Neutrophil (primary cell): ENCODE data around the gene PRKCE.
"Not testable (repeated sequence)": the region's sequence is repeated elsewhere in the genome, so short reads cannot be mapped to it uniquely, and the experiment has no call there.

Experiments used
- H3K27ac ChIP-seq: fragments of 200-600 bp; sonication (generic); 2 replicates; pipeline ENCODE4 v1.5.1; 2016; ENCODE audit warnings: mild to moderate bottlenecking, moderate library complexity
- H3K27me3 ChIP-seq: fragments of 200-600 bp; sonication (generic); 2 replicates; pipeline ENCODE4 v1.6.0; 2016; ENCODE audit warnings: mild to moderate bottlenecking
- H3K36me3 ChIP-seq: fragments of 200-600 bp; sonication (generic); 2 replicates; pipeline ENCODE4 v1.5.1; 2017
- H3K4me1 ChIP-seq, 2 experiments: fragments of 200-600 bp in 1 of 2; sonication (generic) in 1 of 2; 1 replicate in 1 of 2; 2 replicates in 1 of 2; pipeline versions ENCODE4 v1.5.1 to v1.6.1; 2013 to 2016; ENCODE audit warnings: low read depth in 1 of 2, low read length in 1 of 2, mild to moderate bottlenecking in 1 of 2, moderate library complexity in 1 of 2; ENCODE audit not compliant: control insufficient read depth in 1 of 2, insufficient read depth in 1 of 2
- H3K4me3 ChIP-seq, 2 experiments: fragments of 200-600 bp in 1 of 2; sonication (generic) in 1 of 2; 1 replicate in 1 of 2; 2 replicates in 1 of 2; pipeline ENCODE4 v1.5.1; 2013 to 2016; ENCODE audit warnings: low read depth in 1 of 2, low read length in 1 of 2, mild to moderate bottlenecking in 1 of 2, moderate library complexity in 1 of 2
- H3K9me3 ChIP-seq: fragments of 200-600 bp; sonication (generic); 2 replicates; pipeline ENCODE4 v1.5.1; 2016
- TF ChIP-seq, protein P1 (sequence below): fragments of 200-600 bp; sonication (generic); IDR thresholded peaks from 2 replicates; pipeline ENCODE4 v1.5.1; 2016; ENCODE audit warnings: antibody characterized with exemption

Gene PRKCE

DNA sequence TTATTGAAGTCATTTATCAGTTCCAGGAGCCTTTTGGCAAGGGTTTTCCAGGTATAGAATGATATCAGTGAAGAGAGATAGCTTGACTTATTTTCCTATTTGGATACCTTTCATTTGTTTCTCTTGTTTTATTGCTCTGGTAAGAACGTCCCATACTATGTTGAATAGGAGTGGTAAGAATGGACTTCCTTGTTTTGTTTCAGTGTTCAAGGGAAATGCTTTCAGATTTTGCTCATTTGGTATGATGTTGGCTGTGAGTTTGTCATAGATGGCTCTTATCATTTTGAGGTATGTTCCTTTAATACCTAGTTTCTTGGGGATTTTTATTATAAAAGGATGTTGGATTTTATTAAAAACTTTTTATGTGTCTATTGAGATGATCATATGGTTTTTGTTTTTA is 558.6 kb downstream of the PRKCE start:
- Histone ChIP-seq H3K9me3 (no peaks in the 10 kb centered on the region), H3K4me1 (peaks cover 14 to 19% of the 10 kb centered on the region in 2 experiments), H3K4me3 (no peak overlapping the region), H3K27me3 (no peaks in the 10 kb centered on the region), H3K27ac (no peak overlapping the region), H3K36me3 (no peaks in the 10 kb centered on the region)
- TF ChIP-seq, protein P1, sequence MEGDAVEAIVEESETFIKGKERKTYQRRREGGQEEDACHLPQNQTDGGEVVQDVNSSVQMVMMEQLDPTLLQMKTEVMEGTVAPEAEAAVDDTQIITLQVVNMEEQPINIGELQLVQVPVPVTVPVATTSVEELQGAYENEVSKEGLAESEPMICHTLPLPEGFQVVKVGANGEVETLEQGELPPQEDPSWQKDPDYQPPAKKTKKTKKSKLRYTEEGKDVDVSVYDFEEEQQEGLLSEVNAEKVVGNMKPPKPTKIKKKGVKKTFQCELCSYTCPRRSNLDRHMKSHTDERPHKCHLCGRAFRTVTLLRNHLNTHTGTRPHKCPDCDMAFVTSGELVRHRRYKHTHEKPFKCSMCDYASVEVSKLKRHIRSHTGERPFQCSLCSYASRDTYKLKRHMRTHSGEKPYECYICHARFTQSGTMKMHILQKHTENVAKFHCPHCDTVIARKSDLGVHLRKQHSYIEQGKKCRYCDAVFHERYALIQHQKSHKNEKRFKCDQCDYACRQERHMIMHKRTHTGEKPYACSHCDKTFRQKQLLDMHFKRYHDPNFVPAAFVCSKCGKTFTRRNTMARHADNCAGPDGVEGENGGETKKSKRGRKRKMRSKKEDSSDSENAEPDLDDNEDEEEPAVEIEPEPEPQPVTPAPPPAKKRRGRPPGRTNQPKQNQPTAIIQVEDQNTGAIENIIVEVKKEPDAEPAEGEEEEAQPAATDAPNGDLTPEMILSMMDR, result no peak

DNA sequence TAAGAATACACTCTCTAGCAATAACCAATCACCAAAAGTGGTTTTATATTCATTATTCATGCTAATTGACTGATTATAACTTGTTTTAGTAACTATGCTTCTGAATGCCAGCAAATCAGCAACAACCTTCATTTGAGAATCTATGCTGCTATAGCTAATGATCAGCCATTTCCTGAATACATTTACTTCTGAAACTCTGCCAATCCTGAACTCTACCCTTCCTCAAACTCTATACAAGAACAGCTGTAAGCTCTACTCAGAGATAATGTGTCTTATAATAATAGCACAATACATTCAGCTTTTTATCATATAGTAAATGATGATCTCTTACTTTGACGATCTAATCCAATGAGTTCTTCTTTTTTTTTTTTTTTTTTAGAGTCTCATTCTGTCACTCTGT is 560.0 kb downstream of the PRKCE start:
- H3K4me3 ChIP-seq, result no peak overlapping the region
- H3K4me1 ChIP-seq, result peaks cover under 1 to 5% of the 10 kb centered on the region in 2 experiments
- no peaks in the 10 kb centered on the region for H3K36me3 ChIP-seq
- TF ChIP-seq, protein P1, result no peak
- no peak overlapping the region for H3K27ac ChIP-seq
- no peaks in the 10 kb centered on the region for H3K27me3 ChIP-seq
- no peaks in the 10 kb centered on the region for H3K9me3 ChIP-seq

DNA sequence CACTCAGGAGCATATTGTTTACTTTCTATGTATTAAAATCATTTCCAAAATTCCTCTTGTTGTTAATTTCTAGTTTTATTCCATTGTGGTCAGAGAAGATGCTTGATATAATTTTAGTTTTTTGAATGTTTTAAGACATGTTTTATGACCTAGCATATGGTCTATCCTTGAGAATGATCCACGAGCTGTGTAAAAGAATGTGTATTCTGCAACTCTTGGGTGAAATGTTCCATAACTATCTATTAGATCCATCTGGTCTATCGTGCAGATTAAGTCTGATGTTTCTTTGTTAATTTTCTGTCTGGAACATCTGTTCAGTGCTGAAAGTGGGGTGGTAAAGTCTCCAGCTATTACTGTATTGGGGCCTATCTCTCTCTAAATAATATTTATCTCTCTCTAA is 562.4 kb downstream of the PRKCE start:
- H3K9me3 ChIP-seq, result peaks cover 3% of the 10 kb centered on the region
- TF ChIP-seq, protein P1, result no peak

DNA sequence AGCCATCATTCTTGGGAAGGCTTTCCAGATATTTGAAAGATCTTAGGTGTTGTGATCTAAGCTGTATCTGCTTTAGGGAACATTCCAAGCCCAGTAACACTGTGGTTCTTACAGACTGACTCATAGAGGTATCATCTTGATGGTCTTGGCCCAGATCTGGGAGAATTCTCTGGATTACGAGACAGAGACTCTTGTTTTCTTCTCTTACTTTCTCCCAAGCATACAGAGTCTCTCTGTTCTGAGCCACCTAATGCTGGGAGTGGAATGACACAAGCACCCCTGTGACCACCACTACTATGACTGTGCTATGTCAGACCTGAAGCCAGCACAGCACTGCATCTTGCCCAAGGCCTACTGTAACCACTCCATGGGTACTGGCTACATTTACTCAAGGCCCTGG is 564.7 kb downstream of the PRKCE start:
- no peaks in the 10 kb centered on the region for H3K36me3 ChIP-seq
- TF ChIP-seq, protein P1, result no peak
- no peak overlapping the region for H3K27ac ChIP-seq
- H3K4me1 ChIP-seq, result peaks cover 0 to 5% of the 10 kb centered on the region in 2 experiments
- no peak overlapping the region for H3K4me3 ChIP-seq
- no peaks in the 10 kb centered on the region for H3K27me3 ChIP-seq
- peaks cover 3% of the 10 kb centered on the region for H3K9me3 ChIP-seq

More for the DNA sequence above, 562.4 kb downstream of the PRKCE start:
- Histone ChIP-seq H3K4me1 (no peaks in the 10 kb centered on the region), H3K27ac (no peak overlapping the region), H3K36me3 (no peaks in the 10 kb centered on the region), H3K4me3 (no peak overlapping the region), H3K27me3 (no peaks in the 10 kb centered on the region)

DNA sequence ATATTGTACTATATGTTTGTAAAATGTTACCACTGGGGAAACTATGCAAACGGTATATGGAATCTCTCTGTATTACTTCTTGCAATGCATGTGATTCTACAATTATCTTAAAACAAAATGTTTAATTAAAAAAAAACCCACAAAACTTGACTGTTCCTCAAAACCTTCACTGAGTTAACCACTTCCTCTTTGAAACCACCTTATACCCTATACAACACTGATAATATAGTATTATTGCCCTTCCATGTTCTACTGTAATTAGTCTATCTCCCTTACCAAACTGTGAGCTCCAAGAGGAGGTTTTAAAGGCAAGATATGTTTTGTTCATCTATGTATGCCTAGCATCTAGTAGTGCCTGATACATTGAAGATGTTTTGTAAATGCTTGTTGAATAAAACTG is 572.0 kb downstream of the PRKCE start:
- not testable (repeated sequence) for H3K36me3 ChIP-seq, H3K27ac ChIP-seq, H3K27me3 ChIP-seq, H3K9me3 ChIP-seq, H3K4me3 ChIP-seq
- peaks cover 14 to 20% of the 10 kb centered on the region in 2 experiments for H3K4me1 ChIP-seq

DNA sequence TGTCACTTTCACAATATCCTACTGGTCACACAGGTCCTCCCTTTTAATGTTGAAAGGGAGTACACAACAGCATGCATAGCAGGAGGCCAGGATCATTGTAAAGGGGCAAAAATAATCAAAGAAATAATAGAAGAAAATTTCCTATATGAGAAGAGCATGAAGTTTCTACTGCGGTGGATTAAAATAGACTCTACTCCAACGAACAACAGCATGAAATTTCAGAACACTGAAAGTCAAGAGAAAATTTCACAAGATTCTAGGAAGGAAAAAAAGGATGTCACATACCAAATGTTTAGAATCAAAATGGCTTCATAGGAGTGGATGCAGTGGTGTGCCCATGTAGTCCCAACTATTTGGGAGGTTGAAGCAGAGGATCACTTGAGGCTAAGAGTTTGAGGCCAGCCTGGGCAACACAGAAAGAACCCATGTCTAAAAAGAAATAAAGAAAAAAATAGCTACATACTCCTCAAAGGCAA is 573.7 kb downstream of the PRKCE start:
- H3K4me3 ChIP-seq, result no peak overlapping the region
- H3K9me3 ChIP-seq, result no peaks in the 10 kb centered on the region
- TF ChIP-seq, protein P1, result no peak
- H3K4me1 ChIP-seq, result peaks cover 18% of the 10 kb centered on the region in 2 experiments
- peak overlapping the region; percentile 32 for H3K27ac ChIP-seq
- H3K36me3 ChIP-seq, result no peaks in the 10 kb centered on the region
- H3K27me3 ChIP-seq, result peaks cover 5% of the 10 kb centered on the region
